SK-N-SH treated with all-trans-retinoic acid at 6 μM for 48 hours (cell line): Measurements from ENCODE around the gene TCP11L2.

Experiments
- ATAC-seq: fragments of 200-7000 bp; cut with Tn5 transposase; 3 replicates; pipeline ENCODE4 v1.9.1; 2020; ENCODE audit warnings: mild to moderate bottlenecking, moderate library complexity
- CSDC2 ChIP-seq: fragments of 250-450 bp; sonication (Bioruptor Pico); IDR thresholded peaks from 2 replicates; pipeline ENCODE4 v1.5.0; 2020; ENCODE audit warnings: mild to moderate bottlenecking, moderate library complexity
- OSR1 ChIP-seq: fragments of 250-450 bp; sonication (Bioruptor Pico); IDR thresholded peaks from 2 replicates; pipeline ENCODE4 v1.8.0; 2022; ENCODE audit warnings: moderate library complexity, mild to moderate bottlenecking, inconsistent platforms
- PPARA ChIP-seq: fragments of 250-450 bp; sonication (Bioruptor Pico); IDR thresholded peaks from 2 replicates; pipeline ENCODE4 v1.5.0; 2020; ENCODE audit warnings: mild to moderate bottlenecking, borderline replicate concordance
- RARB ChIP-seq: fragments of 250-450 bp; sonication (Bioruptor Pico); IDR thresholded peaks from 2 replicates; pipeline ENCODE4 v1.8.0; 2021; ENCODE audit warnings: mild to moderate bottlenecking, moderate library complexity
- SNAI2 ChIP-seq: fragments of 250-450 bp; sonication (Bioruptor Pico); IDR thresholded peaks from 2 replicates; pipeline ENCODE4 v1.5.0; 2020; ENCODE audit warnings: mild to moderate bottlenecking, moderate library complexity
- TCF4 ChIP-seq: fragments of 250-450 bp; sonication (Bioruptor Pico); IDR thresholded peaks from 2 replicates; pipeline ENCODE4 v1.8.0; 2021; ENCODE audit warnings: mild to moderate bottlenecking, moderate library complexity, borderline replicate concordance
- TOX ChIP-seq: fragments of 250-450 bp; sonication (Bioruptor Pico); IDR thresholded peaks from 2 replicates; pipeline ENCODE4 v1.8.0; 2021; ENCODE audit warnings: mild to moderate bottlenecking, moderate library complexity, borderline replicate concordance
- ZC3H10 ChIP-seq: fragments of 250-450 bp; sonication (Bioruptor Pico); IDR thresholded peaks from 2 replicates; pipeline ENCODE4 v1.5.1; 2021; ENCODE audit warnings: mild to moderate bottlenecking, moderate library complexity
- ZFP3 ChIP-seq: fragments of 250-450 bp; sonication (Bioruptor Pico); IDR thresholded peaks from 2 replicates; pipeline ENCODE4 v1.5.0; 2020; ENCODE audit warnings: mild to moderate bottlenecking, moderate library complexity
- ZFP30 ChIP-seq: fragments of 450-650 bp; formaldehyde crosslinking; IDR thresholded peaks from 2 replicates; pipeline ENCODE4 v1.5.0; 2022; ENCODE audit warnings: mild to moderate bottlenecking, moderate library complexity
- ZNF565 ChIP-seq: fragments of 450-650 bp; formaldehyde crosslinking; conservative IDR thresholded peaks from 2 replicates; pipeline ENCODE4 v1.5.0; 2020; ENCODE audit warnings: low read depth, mild to moderate bottlenecking, moderate library complexity
- ZNF8 ChIP-seq: fragments of 450-650 bp; formaldehyde crosslinking; IDR thresholded peaks from 2 replicates; pipeline ENCODE4 v1.5.0; 2020; ENCODE audit warnings: mild to moderate bottlenecking, moderate library complexity
- TF ChIP-seq, protein P1 (sequence below): fragments of 250-450 bp; sonication (Bioruptor Pico); IDR thresholded peaks from 2 replicates; pipeline ENCODE4 v1.8.0; 2021; ENCODE audit warnings: low read depth, mild to moderate bottlenecking, moderate library complexity, borderline replicate concordance
- TF ChIP-seq, protein P2 (sequence below): fragments of 250-450 bp; sonication (Bioruptor Pico); IDR thresholded peaks from 2 replicates; pipeline ENCODE4 v1.5.1; 2020; ENCODE audit warnings: low read depth, mild to moderate bottlenecking, moderate library complexity
- TF ChIP-seq, protein P3 (sequence below): fragments of 250-450 bp; sonication (Bioruptor Pico); IDR thresholded peaks from 2 replicates; pipeline ENCODE4 v1.5.1; 2021; ENCODE audit warnings: mild to moderate bottlenecking, moderate library complexity
- TF ChIP-seq, protein P4 (sequence below): fragments of 250-450 bp; sonication (Bioruptor Pico); IDR thresholded peaks from 2 replicates; pipeline ENCODE4 v1.8.0; 2020; ENCODE audit warnings: mild to moderate bottlenecking, moderate library complexity, borderline replicate concordance
- TF ChIP-seq, protein P5 (sequence below): fragments of 250-450 bp; sonication (Bioruptor Pico); IDR thresholded peaks from 2 replicates; pipeline ENCODE4 v1.5.0; 2020; ENCODE audit warnings: mild to moderate bottlenecking, moderate library complexity

TCP11L2 gene

GRCh38 chr12:106302401-106303201 lies at the start of gene TCP11L2:
TSS of gene TCP11L2 (plus strand) at chr12:106302733. CDS start at chr12:106311076, 8,343 bp downstream.
- peak; percentile 88 for ATAC-seq

DNA sequence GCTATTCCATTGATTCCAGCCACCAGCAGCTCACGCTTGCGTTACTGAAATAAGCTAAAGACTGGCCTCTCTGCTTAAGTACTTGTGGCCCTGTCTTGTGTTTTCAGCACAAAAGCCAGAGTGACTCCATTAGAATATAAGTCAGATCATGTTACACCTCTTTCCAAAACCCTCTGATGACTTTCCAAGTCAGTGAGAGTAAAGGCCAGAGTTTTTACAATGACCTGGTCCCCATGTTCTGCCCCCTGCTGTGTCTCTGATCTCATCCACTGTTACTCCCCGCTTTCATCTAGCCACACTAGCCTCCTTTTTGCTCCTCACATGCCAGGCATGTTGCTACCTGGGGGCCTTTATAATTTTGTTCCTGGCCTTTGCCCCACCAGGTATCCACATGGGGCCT lies 47.8 kb upstream of the TCP11L2 start:
- no peak for TF ChIP-seq OSR1 (CRISPR knock-in tag)
- TF ChIP-seq, protein P1, sequence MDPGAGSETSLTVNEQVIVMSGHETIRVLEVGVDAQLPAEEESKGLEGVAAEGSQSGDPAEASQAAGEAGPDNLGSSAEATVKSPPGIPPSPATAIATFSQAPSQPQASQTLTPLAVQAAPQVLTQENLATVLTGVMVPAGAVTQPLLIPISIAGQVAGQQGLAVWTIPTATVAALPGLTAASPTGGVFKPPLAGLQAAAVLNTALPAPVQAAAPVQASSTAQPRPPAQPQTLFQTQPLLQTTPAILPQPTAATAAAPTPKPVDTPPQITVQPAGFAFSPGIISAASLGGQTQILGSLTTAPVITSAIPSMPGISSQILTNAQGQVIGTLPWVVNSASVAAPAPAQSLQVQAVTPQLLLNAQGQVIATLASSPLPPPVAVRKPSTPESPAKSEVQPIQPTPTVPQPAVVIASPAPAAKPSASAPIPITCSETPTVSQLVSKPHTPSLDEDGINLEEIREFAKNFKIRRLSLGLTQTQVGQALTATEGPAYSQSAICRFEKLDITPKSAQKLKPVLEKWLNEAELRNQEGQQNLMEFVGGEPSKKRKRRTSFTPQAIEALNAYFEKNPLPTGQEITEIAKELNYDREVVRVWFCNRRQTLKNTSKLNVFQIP (CRISPR knock-in tag) = no peak
- TF ChIP-seq, protein P2, sequence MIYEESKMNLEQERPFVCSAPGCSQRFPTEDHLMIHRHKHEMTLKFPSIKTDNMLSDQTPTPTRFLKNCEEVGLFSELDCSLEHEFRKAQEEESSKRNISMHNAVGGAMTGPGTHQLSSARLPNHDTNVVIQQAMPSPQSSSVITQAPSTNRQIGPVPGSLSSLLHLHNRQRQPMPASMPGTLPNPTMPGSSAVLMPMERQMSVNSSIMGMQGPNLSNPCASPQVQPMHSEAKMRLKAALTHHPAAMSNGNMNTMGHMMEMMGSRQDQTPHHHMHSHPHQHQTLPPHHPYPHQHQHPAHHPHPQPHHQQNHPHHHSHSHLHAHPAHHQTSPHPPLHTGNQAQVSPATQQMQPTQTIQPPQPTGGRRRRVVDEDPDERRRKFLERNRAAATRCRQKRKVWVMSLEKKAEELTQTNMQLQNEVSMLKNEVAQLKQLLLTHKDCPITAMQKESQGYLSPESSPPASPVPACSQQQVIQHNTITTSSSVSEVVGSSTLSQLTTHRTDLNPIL (CRISPR knock-in tag) = no peak
- TF ChIP-seq, protein P3, sequence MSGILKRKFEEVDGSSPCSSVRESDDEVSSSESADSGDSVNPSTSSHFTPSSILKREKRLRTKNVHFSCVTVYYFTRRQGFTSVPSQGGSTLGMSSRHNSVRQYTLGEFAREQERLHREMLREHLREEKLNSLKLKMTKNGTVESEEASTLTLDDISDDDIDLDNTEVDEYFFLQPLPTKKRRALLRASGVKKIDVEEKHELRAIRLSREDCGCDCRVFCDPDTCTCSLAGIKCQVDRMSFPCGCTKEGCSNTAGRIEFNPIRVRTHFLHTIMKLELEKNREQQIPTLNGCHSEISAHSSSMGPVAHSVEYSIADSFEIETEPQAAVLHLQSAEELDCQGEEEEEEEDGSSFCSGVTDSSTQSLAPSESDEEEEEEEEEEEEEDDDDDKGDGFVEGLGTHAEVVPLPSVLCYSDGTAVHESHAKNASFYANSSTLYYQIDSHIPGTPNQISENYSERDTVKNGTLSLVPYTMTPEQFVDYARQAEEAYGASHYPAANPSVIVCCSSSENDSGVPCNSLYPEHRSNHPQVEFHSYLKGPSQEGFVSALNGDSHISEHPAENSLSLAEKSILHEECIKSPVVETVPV (CRISPR knock-in tag) = no peak
- no peak for ATAC-seq

More at GRCh38 chr12:106302401-106303201, at the start of gene TCP11L2:
- TF ChIP-seq, protein P3 (CRISPR knock-in tag) = no peak
- TF ChIP-seq TOX = no peak
- TF ChIP-seq, protein P4, sequence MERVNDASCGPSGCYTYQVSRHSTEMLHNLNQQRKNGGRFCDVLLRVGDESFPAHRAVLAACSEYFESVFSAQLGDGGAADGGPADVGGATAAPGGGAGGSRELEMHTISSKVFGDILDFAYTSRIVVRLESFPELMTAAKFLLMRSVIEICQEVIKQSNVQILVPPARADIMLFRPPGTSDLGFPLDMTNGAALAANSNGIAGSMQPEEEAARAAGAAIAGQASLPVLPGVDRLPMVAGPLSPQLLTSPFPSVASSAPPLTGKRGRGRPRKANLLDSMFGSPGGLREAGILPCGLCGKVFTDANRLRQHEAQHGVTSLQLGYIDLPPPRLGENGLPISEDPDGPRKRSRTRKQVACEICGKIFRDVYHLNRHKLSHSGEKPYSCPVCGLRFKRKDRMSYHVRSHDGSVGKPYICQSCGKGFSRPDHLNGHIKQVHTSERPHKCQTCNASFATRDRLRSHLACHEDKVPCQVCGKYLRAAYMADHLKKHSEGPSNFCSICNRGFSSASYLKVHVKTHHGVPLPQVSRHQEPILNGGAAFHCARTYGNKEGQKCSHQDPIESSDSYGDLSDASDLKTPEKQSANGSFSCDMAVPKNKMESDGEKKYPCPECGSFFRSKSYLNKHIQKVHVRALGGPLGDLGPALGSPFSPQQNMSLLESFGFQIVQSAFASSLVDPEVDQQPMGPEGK = peak; percentile 85
- TF ChIP-seq ZFP3 = no peak
- no peak for TF ChIP-seq PPARA (CRISPR knock-in tag)
- no peak for TF ChIP-seq TCF4 (CRISPR knock-in tag)

- ATAC-seq = no peak
- TF ChIP-seq, protein P4 = no peak
- no peak for TF ChIP-seq OSR1 (CRISPR knock-in tag)
- no peak for TF ChIP-seq ZNF565 (CRISPR knock-in tag)
- TF ChIP-seq, protein P5, sequence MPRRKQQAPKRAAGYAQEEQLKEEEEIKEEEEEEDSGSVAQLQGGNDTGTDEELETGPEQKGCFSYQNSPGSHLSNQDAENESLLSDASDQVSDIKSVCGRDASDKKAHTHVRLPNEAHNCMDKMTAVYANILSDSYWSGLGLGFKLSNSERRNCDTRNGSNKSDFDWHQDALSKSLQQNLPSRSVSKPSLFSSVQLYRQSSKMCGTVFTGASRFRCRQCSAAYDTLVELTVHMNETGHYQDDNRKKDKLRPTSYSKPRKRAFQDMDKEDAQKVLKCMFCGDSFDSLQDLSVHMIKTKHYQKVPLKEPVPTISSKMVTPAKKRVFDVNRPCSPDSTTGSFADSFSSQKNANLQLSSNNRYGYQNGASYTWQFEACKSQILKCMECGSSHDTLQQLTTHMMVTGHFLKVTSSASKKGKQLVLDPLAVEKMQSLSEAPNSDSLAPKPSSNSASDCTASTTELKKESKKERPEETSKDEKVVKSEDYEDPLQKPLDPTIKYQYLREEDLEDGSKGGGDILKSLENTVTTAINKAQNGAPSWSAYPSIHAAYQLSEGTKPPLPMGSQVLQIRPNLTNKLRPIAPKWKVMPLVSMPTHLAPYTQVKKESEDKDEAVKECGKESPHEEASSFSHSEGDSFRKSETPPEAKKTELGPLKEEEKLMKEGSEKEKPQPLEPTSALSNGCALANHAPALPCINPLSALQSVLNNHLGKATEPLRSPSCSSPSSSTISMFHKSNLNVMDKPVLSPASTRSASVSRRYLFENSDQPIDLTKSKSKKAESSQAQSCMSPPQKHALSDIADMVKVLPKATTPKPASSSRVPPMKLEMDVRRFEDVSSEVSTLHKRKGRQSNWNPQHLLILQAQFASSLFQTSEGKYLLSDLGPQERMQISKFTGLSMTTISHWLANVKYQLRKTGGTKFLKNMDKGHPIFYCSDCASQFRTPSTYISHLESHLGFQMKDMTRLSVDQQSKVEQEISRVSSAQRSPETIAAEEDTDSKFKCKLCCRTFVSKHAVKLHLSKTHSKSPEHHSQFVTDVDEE = no peak
Observed at GRCh38 chr12:106255493-106255892, 47.0 kb upstream of the TCP11L2 start.

DNA sequence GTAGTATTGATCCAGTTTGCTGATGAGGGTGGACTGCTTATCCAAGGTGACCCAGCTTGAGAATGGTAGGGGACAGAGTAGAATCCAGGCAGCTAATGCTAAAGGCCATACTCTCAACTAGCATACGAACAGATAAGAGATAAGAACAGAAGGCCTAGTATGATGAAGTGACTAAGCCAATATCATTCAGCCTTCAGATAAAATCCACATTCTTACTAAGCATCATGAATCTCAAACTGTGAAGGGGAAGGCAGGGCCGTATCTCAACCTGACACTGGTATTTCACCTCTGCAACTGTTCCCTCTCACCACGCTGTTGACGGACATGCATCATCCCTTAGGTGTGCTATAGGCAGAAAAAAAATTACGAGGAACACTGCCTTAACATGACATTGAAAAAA lies 46.6 kb upstream of the TCP11L2 start:
- no peak for ATAC-seq
- TF ChIP-seq PPARA (CRISPR knock-in tag) = no peak
- no peak for TF ChIP-seq TCF4 (CRISPR knock-in tag)
- no peak for TF ChIP-seq ZNF8 (CRISPR knock-in tag)
- TF ChIP-seq, protein P1 (CRISPR knock-in tag) = no peak
- no peak for TF ChIP-seq ZC3H10 (CRISPR knock-in tag)
- TF ChIP-seq RARB (CRISPR knock-in tag) = no peak
- TF ChIP-seq, protein P2 (CRISPR knock-in tag) = no peak
- no peak for TF ChIP-seq OSR1 (CRISPR knock-in tag)
- no peak for TF ChIP-seq ZFP30
- no peak for TF ChIP-seq ZNF565 (CRISPR knock-in tag)
- no peak for TF ChIP-seq CSDC2 (CRISPR knock-in tag)
- no peak for TF ChIP-seq SNAI2 (CRISPR knock-in tag)
- TF ChIP-seq ZFP3 = no peak
